ENCODE data around the gene DHX30. TPM values are rescaled to one million over a fixed set of nuclear protein-coding genes. Genes with fewer than 3 reads are reported as not detected.

DHX30 gene
- total and polyA plus RNA-seq, 9 of the 15 experiments (the other 6 are each of a cell fraction or from before 2014, with no cell fraction given) = 12.3 to 158 (median 79.0) TPM

GRCh38 chr3:47871389-47871788, 68.5 kb downstream of the DHX30 start (continued):
- TF ChIP-seq REST (IDR thresholded peaks at IDR 0.05; ENCODE audit: borderline replicate concordance) (peak; percentile 5; the same call in 1 of the 2 replicates), REST (CRISPR knock-in tag; IDR thresholded peaks at IDR 0.05; ENCODE audit: low read depth) (no peak), SLC30A9 (CRISPR knock-in tag; IDR thresholded peaks at IDR 0.05) (no peak), HMGXB4 (CRISPR knock-in tag; IDR thresholded peaks at IDR 0.05) (no peak), POLR3G (IDR thresholded peaks at IDR 0.05; ENCODE audit: extremely low read depth, insufficient read length, insufficient replicate concordance) (no peak), ATF3 (IDR thresholded peaks at IDR 0.05) (no peak), ATF3 (CRISPR knock-in tag; conservative IDR thresholded peaks at IDR 0.05) (no peak), TGIF2 (CRISPR knock-in tag; IDR thresholded peaks at IDR 0.05) (no peak), ZNF551 (CRISPR knock-in tag; IDR thresholded peaks at IDR 0.05) (no peak), VEZF1 (CRISPR knock-in tag; IDR thresholded peaks at IDR 0.05) (no peak), ZNF165 (CRISPR knock-in tag; IDR thresholded peaks at IDR 0.05; ENCODE audit: borderline replicate concordance) (no peak), FIP1L1 (IDR thresholded peaks at IDR 0.05; ENCODE audit: low read depth, low read length, poor library complexity, severe bottlenecking) (no peak), CTCFL (IDR thresholded peaks at IDR 0.05; ENCODE audit: borderline replicate concordance, insufficient read depth, low read depth, low read length, poor library complexity, severe bottlenecking) (no peak)
